H1 (cell line): ENCODE measurements around the gene WDR1. TPM values are rescaled to one million over a fixed set of nuclear protein-coding genes. Genes with fewer than 3 reads are reported as not detected.

Experiments used
- CTCF ChIA-PET: fragments of 300-600 bp; sonication (Branson Sonifier 250); formaldehyde crosslinking; loops from one replicate; lab custom pipeline; 2021; ENCODE audit not compliant: partially characterized antibody; lab: Charles Lee
- POLR2A ChIA-PET: fragments of 300-600 bp; sonication (Branson Sonifier 250); formaldehyde crosslinking; loops from one replicate; lab custom pipeline; 2021; ENCODE audit warnings: inconsistent platforms; ENCODE audit not compliant: partially characterized antibody; lab: Charles Lee
- DNase-seq, 2 experiments: peaks; one replicate each; pipeline versions ENCODE4 v3.0.0 to v3.0.0-alpha.2; 2010 to 2022; ENCODE audit warnings: low spot score in 2 of 2, low read depth in 1 of 2, mixed read lengths in 1 of 2
- FAIRE-seq: peaks from 2 replicates; lab custom pipeline; 2011; peaks lifted over from hg19 to GRCh38; lab: Jason Lieb, UNC
- H2AFZ ChIP-seq: 2 replicates; pipeline ENCODE4 v1.8.1; 2012; ENCODE audit warnings: low read length, inconsistent platforms
- H2AK5ac ChIP-seq: 2 replicates; pipeline ENCODE4 v1.6.1; 2013; ENCODE audit warnings: low read depth, low read length
- H2BK120ac ChIP-seq: replicated peaks from 2 replicates; pipeline ENCODE3; 2013; ENCODE audit warnings: low read depth, low read length, inconsistent platforms
- H2BK12ac ChIP-seq: 2 replicates; pipeline ENCODE4 v1.6.1; 2013; ENCODE audit warnings: low read depth, low read length
- H2BK15ac ChIP-seq: 2 replicates; pipeline ENCODE4 v1.6.1; 2013; ENCODE audit warnings: low read length
- H2BK20ac ChIP-seq: 2 replicates; pipeline ENCODE4 v1.6.1; 2013; ENCODE audit warnings: low read length
- H2BK5ac ChIP-seq: 2 replicates; pipeline ENCODE4 v1.6.1; 2013; ENCODE audit warnings: low read depth, low read length
- H3K14ac ChIP-seq: 2 replicates; pipeline ENCODE4 v1.6.1; 2013; ENCODE audit warnings: inconsistent platforms; ENCODE audit not compliant: insufficient read length
- H3K18ac ChIP-seq: 2 replicates; pipeline ENCODE4 v1.6.1; 2013; ENCODE audit warnings: low read length; ENCODE audit errors: extremely low read depth
- H3K23ac ChIP-seq: 2 replicates; pipeline ENCODE4 v1.6.1; 2013; ENCODE audit warnings: inconsistent platforms; ENCODE audit not compliant: insufficient read length
- H3K23me2 ChIP-seq: 2 replicates; pipeline ENCODE4 v1.6.1; 2013; ENCODE audit warnings: low read depth, low read length
- H3K27ac ChIP-seq: 2 replicates; pipeline ENCODE4 v1.6.1; 2011; ENCODE audit warnings: low read depth, low read length, inconsistent platforms
- H3K27me3 ChIP-seq, 4 experiments: replicated peaks in 1 of 4; 1 replicate in 1 of 4; 2 replicates in 3 of 4; pipeline versions ENCODE4 v1.6.1 to v1.8.1; 2011 to 2013; ENCODE audit warnings: low read length in 3 of 4, mild to moderate bottlenecking in 3 of 4, inconsistent platforms in 2 of 4, mixed read lengths in 2 of 4, moderate library complexity in 1 of 4; ENCODE audit not compliant: control insufficient read depth in 3 of 4, insufficient read depth in 3 of 4; ENCODE audit errors: extremely low read depth in 1 of 4
- H3K36me3 ChIP-seq, 4 experiments: 2 replicates each; pipeline versions ENCODE4 v1.6.1 to v1.8.1; 2011 to 2013; ENCODE audit warnings: mild to moderate bottlenecking in 4 of 4, low read length in 3 of 4, moderate library complexity in 2 of 4, control low read depth in 1 of 4, inconsistent platforms in 1 of 4; ENCODE audit not compliant: insufficient read depth in 4 of 4, control insufficient read depth in 2 of 4
- H3K4ac ChIP-seq: replicated peaks from 2 replicates; pipeline ENCODE3; 2013; ENCODE audit warnings: low read length, low read depth, mixed read lengths, inconsistent platforms; ENCODE audit not compliant: insufficient read length
- H3K4me1 ChIP-seq, 4 experiments: replicated peaks in 1 of 4; 1 replicate in 1 of 4; 2 replicates in 3 of 4; pipeline versions ENCODE4 v1.6.1 to v1.8.1; 2011 to 2013; ENCODE audit warnings: low read length in 3 of 4, inconsistent platforms in 2 of 4, mixed read lengths in 1 of 4; ENCODE audit not compliant: insufficient read depth in 4 of 4, control insufficient read depth in 3 of 4
- H3K4me2 ChIP-seq, 2 experiments: 2 replicates each; pipeline versions ENCODE4 v1.6.1 to v1.8.1; 2011 to 2013; ENCODE audit warnings: low read depth in 2 of 2, low read length in 2 of 2, control low read depth in 1 of 2, inconsistent platforms in 1 of 2, mild to moderate bottlenecking in 1 of 2; ENCODE audit not compliant: insufficient read depth in 1 of 2
- H3K4me3 ChIP-seq, 4 experiments: fragments of 200-600, 300-600 bp in 1 of 4; sonication (generic), shearing (Covaris generic), sonication (Bioruptor Twin) in 1 of 4; 2 replicates each; pipeline versions ENCODE4 v1.5.1 to v1.8.1; 2011 to 2016; ENCODE audit warnings: low read length in 4 of 4, low read depth in 3 of 4, control low read depth in 2 of 4, inconsistent platforms in 2 of 4, mild to moderate bottlenecking in 2 of 4, mixed read lengths in 1 of 4, moderate library complexity in 1 of 4; ENCODE audit not compliant: insufficient read depth in 2 of 4; ENCODE audit errors: extremely low read depth in 1 of 4
- H3K56ac ChIP-seq: replicated peaks from 2 replicates; pipeline ENCODE3; 2013; ENCODE audit warnings: low read depth, mild to moderate bottlenecking, mixed read lengths, low read length, inconsistent platforms; ENCODE audit not compliant: insufficient read length
- H3K79me1 ChIP-seq: 2 replicates; pipeline ENCODE4 v1.6.1; 2013; ENCODE audit warnings: low read depth, low read length, control low read depth
- H3K79me2 ChIP-seq, 2 experiments: 2 replicates each; pipeline versions ENCODE4 v1.6.1 to v1.8.1; 2012 to 2013; ENCODE audit warnings: low read length in 2 of 2, mild to moderate bottlenecking in 2 of 2, inconsistent platforms in 1 of 2; ENCODE audit not compliant: insufficient read depth in 2 of 2, control insufficient read depth in 1 of 2
- H3K9ac ChIP-seq, 4 experiments: replicated peaks in 1 of 4; 1 replicate in 1 of 4; 2 replicates in 3 of 4; pipeline versions ENCODE4 v1.6.1 to v1.8.1; 2011 to 2013; ENCODE audit warnings: low read depth in 3 of 4, low read length in 3 of 4, control low read depth in 2 of 4, mild to moderate bottlenecking in 2 of 4, moderate library complexity in 2 of 4, inconsistent platforms in 1 of 4; ENCODE audit errors: extremely low read depth in 1 of 4
- H3K9me3 ChIP-seq, 2 experiments: 2 replicates each; pipeline versions ENCODE4 v1.6.1 to v1.8.1; 2012 to 2013; ENCODE audit warnings: mild to moderate bottlenecking in 2 of 2, moderate library complexity in 2 of 2, control low read depth in 1 of 2, inconsistent platforms in 1 of 2, low read depth in 1 of 2, low read length in 1 of 2, mixed read lengths in 1 of 2; ENCODE audit not compliant: insufficient read depth in 2 of 2
- H4K20me1 ChIP-seq, 2 experiments: replicated peaks in 1 of 2; 2 replicates each; pipeline versions ENCODE3 to v1.8.1; 2011 to 2013; ENCODE audit warnings: inconsistent platforms in 2 of 2, low read length in 2 of 2, mild to moderate bottlenecking in 1 of 2; ENCODE audit not compliant: insufficient read depth in 2 of 2, control insufficient read depth in 1 of 2
- H4K5ac ChIP-seq: 2 replicates; pipeline ENCODE4 v1.6.1; 2013; ENCODE audit warnings: low read length, low read depth, mixed read lengths, inconsistent platforms; ENCODE audit not compliant: insufficient read length
- H4K8ac ChIP-seq: 2 replicates; pipeline ENCODE4 v1.8.0; 2013; ENCODE audit warnings: mild to moderate bottlenecking, moderate library complexity, low read length, inconsistent platforms; ENCODE audit not compliant: insufficient read depth; ENCODE audit errors: extremely low read depth
- H4K91ac ChIP-seq: replicated peaks from 2 replicates; pipeline ENCODE3; 2013; ENCODE audit warnings: low read length, mixed read lengths, inconsistent platforms; ENCODE audit not compliant: insufficient read length
- ATF2 ChIP-seq: IDR thresholded peaks from 2 replicates; pipeline ENCODE4 v1.6.1; 2012; ENCODE audit warnings: low read length, inconsistent platforms
- BCL11A ChIP-seq, 2 experiments: IDR thresholded peaks; one replicate each; pipeline ENCODE4 v1.6.1; 2011; ENCODE audit warnings: low read depth in 2 of 2, low read length in 2 of 2, mild to moderate bottlenecking in 2 of 2
- CTBP2 ChIP-seq: IDR thresholded peaks from 2 replicates; pipeline ENCODE4 v1.7.0; 2011; ENCODE audit warnings: borderline replicate concordance, mild to moderate bottlenecking, moderate library complexity, mixed read lengths, low read length; ENCODE audit not compliant: insufficient read depth, insufficient read length
- TAF7 ChIP-seq: optimal IDR thresholded peaks from 2 replicates; pipeline ENCODE3; 2011; ENCODE audit warnings: low read depth, mild to moderate bottlenecking, inconsistent platforms, low read length, moderate library complexity, borderline replicate concordance
- WGBS, 2 experiments: shearing (Covaris generic) in 1 of 2; methylation state at CpG; one replicate each; pipeline versions ENCODE4 v1.1.6 to v1.1.7; 2013 to 2015; ENCODE audit warnings: low lambda C conversion rate in 2 of 2, mixed read lengths in 2 of 2, inconsistent platforms in 1 of 2, low coverage in 1 of 2, missing lambda C conversion rate in 1 of 2; ENCODE audit not compliant: insufficient replicate concordance in 2 of 2, insufficient coverage in 1 of 2, insufficient read length in 1 of 2; ENCODE audit errors: extremely low coverage in 1 of 2, missing lambda C conversion rate in 1 of 2; 5-methylcytosine and 5-hydroxymethylcytosine counted together
- long read RNA-seq, 2 experiments: library from RNA in 1 of 2; library from capped mRNA in 1 of 2; stranded (forward); transcript quantifications; one replicate each; pipeline ENCODE4 v2.0.0, GENCODE V29; 2021; ENCODE audit warnings: inconsistent platforms in 1 of 2
- polyA minus RNA-seq, 3 experiments: library from RNA; depleted of rRNA, polyadenylated mRNA; stranded (reverse); fragments of >200 nt; gene quantifications; 1 replicate in 2 of 3; 2 replicates in 1 of 3; pipeline ENCODE4 v1.2.3, GENCODE V29; 2011
- polyA plus RNA-seq, 7 experiments: library from polyadenylated mRNA; depleted of rRNA in 3 of 7; stranded (reverse) in 5 of 7; unstranded in 2 of 7; fragments of >200 nt in 5 of 7; fragments of 200-250 nt in 2 of 7; gene quantifications; 1 replicate in 5 of 7; 2 replicates in 1 of 7; 4 replicates in 1 of 7; pipeline versions ENCODE4 v1.2.1 to v1.2.3, GENCODE V29; 2011 to 2013; ENCODE audit warnings: missing spikeins in 2 of 7, mixed read lengths in 2 of 7
- total RNA-seq: library from RNA; stranded (reverse); fragmentation: NEBNext Ultra II Directional; extraction: Animal tissue kit (Norgen Biotek cat#: 25700); gene quantifications from 2 replicates; pipeline ENCODE4 v1.2.1, GENCODE V29; 2021
- TF ChIP-seq, protein P1 (sequence below): IDR thresholded peaks from 2 replicates; pipeline ENCODE4 v1.6.1; 2011; ENCODE audit warnings: low read depth, mild to moderate bottlenecking, low read length; ENCODE audit not compliant: insufficient read depth

WDR1 gene
- total RNA-seq: 315 and 339 TPM in 2 replicates
- polyA plus RNA-seq (2011; rRNA removed): 377 and 432 TPM in 2 replicates
- polyA plus RNA-seq (2011; cell fraction: cytosol; rRNA removed): 375 TPM
- polyA plus RNA-seq (2011; cell fraction: nucleus; rRNA removed): 381 TPM
- polyA plus RNA-seq (2012, experiment 1 of 2): 213 to 348 TPM (median 304 TPM) in 4 replicates
- polyA plus RNA-seq (2012, experiment 2 of 2): 195 TPM
- 135 TPM for polyA plus RNA-seq (2013, experiment 1 of 2)
- 138 TPM for polyA plus RNA-seq (2013, experiment 2 of 2)
- 264 and 269 TPM in 2 replicates for polyA minus RNA-seq (2011; rRNA and poly(A)+ RNA removed)
- polyA minus RNA-seq (2011; cell fraction: cytosol; rRNA and poly(A)+ RNA removed): 174 TPM
- polyA minus RNA-seq (2011; cell fraction: nucleus; rRNA and poly(A)+ RNA removed): 135 TPM
- long read RNA-seq, experiment 1, transcript WDR1-203 (15 exons, 3,142 nt): major isoform, 33 of 224 reads
- long read RNA-seq, experiment 1, partial matches to known transcripts: 132 of 224 reads
- long read RNA-seq, experiment 1, other reads (novel, unspliced or antisense): 51 of 224 reads
- long read RNA-seq, experiment 2, transcript WDR1-203 (15 exons, 3,142 nt): major isoform, 27 of 66 reads
- long read RNA-seq, experiment 2, partial matches to known transcripts: 31 of 66 reads
- long read RNA-seq, experiment 2, other reads (novel, unspliced or antisense): 4 of 66 reads

DNA sequence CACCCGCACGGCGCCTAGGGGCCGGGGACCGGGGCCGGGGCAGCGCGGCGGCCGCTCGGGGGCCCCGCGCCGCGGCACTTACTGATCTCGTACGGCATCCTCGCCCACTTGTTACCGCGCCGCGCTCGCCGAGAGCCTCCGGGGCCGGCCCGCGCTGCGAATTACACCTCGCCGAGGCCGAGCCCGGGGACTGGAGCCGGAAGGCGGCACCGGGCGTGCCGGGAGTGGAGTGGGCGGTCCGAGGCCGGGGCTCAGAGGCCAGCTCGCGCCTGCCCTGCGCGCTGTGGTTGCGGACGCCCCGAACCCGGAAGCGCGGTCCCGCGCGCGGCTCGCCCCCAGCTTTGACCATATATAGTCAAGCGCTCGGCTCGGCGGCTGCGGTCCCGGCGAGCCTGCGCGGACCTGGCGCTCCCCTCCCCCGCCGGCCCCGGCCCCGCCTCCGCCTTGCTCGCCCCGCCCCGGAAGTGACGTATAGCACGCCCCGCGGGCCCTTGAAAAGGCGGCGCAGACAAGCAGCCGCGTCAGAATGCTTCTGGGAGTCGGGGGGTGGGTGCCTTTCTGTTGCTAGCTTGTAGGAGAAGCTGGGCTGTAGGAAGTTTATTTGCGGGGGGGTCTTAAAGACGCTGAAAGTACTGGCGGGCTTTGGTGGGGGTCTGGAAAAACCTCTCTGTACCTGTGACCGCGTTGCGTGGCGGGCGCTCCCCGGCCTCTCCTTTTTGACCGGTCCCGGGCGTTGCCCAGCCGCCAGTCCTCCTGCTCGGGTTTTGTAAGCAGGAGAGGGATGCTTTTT is at the start of gene WDR1:
Gene WDR1 (minus strand): TSS at position 231 of the 790 bp plus-strand sequence. CDS start 133 bp downstream, at position 98.
- Histone ChIP-seq H2BK15ac (no peak within 1 kb of the TSS; the same call in 1 of the 2 replicates), H3K18ac (peak within 1 kb of the TSS; percentile 85), H4K91ac (peak within 1 kb of the TSS; percentile 17), H3K23me2 (peaks cover 6% of the 10 kb centered on the region; the same call in 1 of the 2 replicates), H4K5ac (peak within 1 kb of the TSS; percentile 76), H3K4me1 (peaks cover 17 to 34% (median 18%) of the 10 kb centered on the region in 4 experiments), H3K79me1 (peaks cover 10% of the 10 kb centered on the region), H2BK12ac (peak within 1 kb of the TSS; percentile 96; the same call in 1 of the 2 replicates), H3K56ac (peak within 1 kb of the TSS; percentile 54), H3K9me3 (no peaks in the 10 kb centered on the region), H3K27ac (peak within 1 kb of the TSS; percentile 96), H3K4me3 (peak within 1 kb of the TSS; percentile 77 to 99 (median 88)), H2BK120ac (no peak within 1 kb of the TSS), H2BK20ac (no peak within 1 kb of the TSS), H2AFZ (no peak within 1 kb of the TSS), H3K23ac (no peak within 1 kb of the TSS), H3K4ac (peak within 1 kb of the TSS; percentile 40), H3K36me3 (peaks cover 11 to 39% (median 30%) of the 10 kb centered on the region in 4 experiments), H3K79me2 (peaks cover 13 to 43% of the 10 kb centered on the region in 2 experiments), H2BK5ac (peak within 1 kb of the TSS; percentile 88), H4K8ac (peak within 1 kb of the TSS; percentile 97), H3K4me2 (peak within 1 kb of the TSS; percentile 87 to 98), H3K27me3 (no peaks in the 10 kb centered on the region), H3K9ac (peak within 1 kb of the TSS; percentile 90 to 98 (median 96)), H2AK5ac (peak within 1 kb of the TSS; percentile 20), H3K14ac (no peak within 1 kb of the TSS), H4K20me1 (peaks cover 11 to 15% of the 10 kb centered on the region in 2 experiments)
- WGBS, 2 experiments: 3% methylated on average over 34 of the region's 97 CpGs; no CpG with 5 or more reads in 1 of the 2 experiments
- ChIA-PET CTCF (interaction anchor here (3.8 kb wide), 1 partner anchor 24 kb away, joined by 22 read pairs; no protein-coding TSS in a partner anchor), POLR2A (interaction anchor here (0.6 to 6.9 kb wide), 38 partner anchors 8 to 1236 kb away, joined by 3 to 140 read pairs (median 5); partner anchors contain the start of gene ZNF518B)
- DNase-seq (peak; percentile 77 to 88), FAIRE-seq (no peak)
- TF ChIP-seq, protein P1, sequence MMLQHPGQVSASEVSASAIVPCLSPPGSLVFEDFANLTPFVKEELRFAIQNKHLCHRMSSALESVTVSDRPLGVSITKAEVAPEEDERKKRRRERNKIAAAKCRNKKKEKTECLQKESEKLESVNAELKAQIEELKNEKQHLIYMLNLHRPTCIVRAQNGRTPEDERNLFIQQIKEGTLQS: no peak
- TF ChIP-seq CTBP2 (no peak), BCL11A (IDR thresholded peaks at IDR 0.05; ENCODE audit: low read depth in 2 of 2, low read length in 2 of 2) (no peak), ATF2 (no peak), TAF7 (peak; percentile 87)
